ENCODE data around the gene USP20. TPM values are rescaled to one million over a fixed set of nuclear protein-coding genes. Genes with fewer than 3 reads are reported as not detected.

USP20 gene
- total RNA-seq, 1 donor from 2014 or later = 10.8 TPM

- no peak overlapping the region for H3K4me2 ChIP-seq
- H3K4me1 ChIP-seq = peaks cover 3% of the 10 kb centered on the region
- H3K36me3 ChIP-seq = no peaks in the 10 kb centered on the region
- no peak overlapping the region for H3K4me3 ChIP-seq
- H3K4me3 Mint-ChIP-seq = no peak overlapping the region
- no peaks in the 10 kb centered on the region for H4K20me1 ChIP-seq (ENCODE audit: low read depth)
- H3K27me3 ChIP-seq = no peaks in the 10 kb centered on the region
- no peaks in the 10 kb centered on the region for H3K9me3 ChIP-seq (ENCODE audit: low read depth)
- peaks cover 21% of the 10 kb centered on the region for H3K36me3 Mint-ChIP-seq
- H3K79me2 ChIP-seq (ENCODE audit: low read depth) = no peaks in the 10 kb centered on the region
- no peak overlapping the region for H3K27ac ChIP-seq
- DNase-seq (ENCODE audit: low spot score) = no peak
- H3K27ac Mint-ChIP-seq = no peak overlapping the region
- H3K9me3 Mint-ChIP-seq = no peaks in the 10 kb centered on the region
- H2AFZ ChIP-seq (replicated peaks) = no peak overlapping the region
- H3K27me3 Mint-ChIP-seq (ENCODE audit: insufficient read depth, low read depth) = peaks cover 2% of the 10 kb centered on the region
- no peak overlapping the region for H3K9ac ChIP-seq
- no peak for TF ChIP-seq CTCF (IDR thresholded peaks at IDR 0.05)
- no peak for TF ChIP-seq EZH2phosphoT487 (IDR thresholded peaks at IDR 0.05)
- no peak for TF ChIP-seq EZH2 (IDR thresholded peaks at IDR 0.05)
- H3F3A ChIP-seq (ENCODE audit: low read depth) = no peaks in the 10 kb centered on the region
- peaks cover 16% of the 10 kb centered on the region for H3K4me1 Mint-ChIP-seq
Measured at GRCh38 chr9:129906298-129906697, 71.0 kb downstream of the USP20 start.

- Histone ChIP-seq H3K9ac (no peak overlapping the region), H3K27me3 (no peaks in the 10 kb centered on the region), H3K36me3 (no peaks in the 10 kb centered on the region), H3K79me2 (ENCODE audit: low read depth) (no peaks in the 10 kb centered on the region), H3K27ac (no peak overlapping the region), H3F3A (ENCODE audit: low read depth) (no peaks in the 10 kb centered on the region), H3K4me1 (peaks cover 3% of the 10 kb centered on the region), H2AFZ (replicated peaks) (no peak overlapping the region), H3K4me2 (no peak overlapping the region), H3K4me3 (no peak overlapping the region), H3K9me3 (ENCODE audit: low read depth) (no peaks in the 10 kb centered on the region), H4K20me1 (ENCODE audit: low read depth) (no peaks in the 10 kb centered on the region)
- DNase-seq (ENCODE audit: low spot score) = no peak
- no peaks in the 10 kb centered on the region for H3K9me3 Mint-ChIP-seq
- peaks cover 16% of the 10 kb centered on the region for H3K4me1 Mint-ChIP-seq
- H3K27me3 Mint-ChIP-seq (ENCODE audit: insufficient read depth, low read depth) = peaks cover 4% of the 10 kb centered on the region
- H3K36me3 Mint-ChIP-seq = peaks cover 18% of the 10 kb centered on the region
- no peak overlapping the region for H3K4me3 Mint-ChIP-seq
- H3K27ac Mint-ChIP-seq = peak overlapping the region; percentile 4
- TF ChIP-seq EZH2phosphoT487 (IDR thresholded peaks at IDR 0.05) (no peak), CTCF (IDR thresholded peaks at IDR 0.05) (no peak), EZH2 (IDR thresholded peaks at IDR 0.05) (no peak)
Measured at GRCh38 chr9:129907201-129907600, 71.9 kb downstream of the USP20 start.

- Histone ChIP-seq H3K4me2 (no peak overlapping the region), H3K79me2 (ENCODE audit: low read depth) (no peaks in the 10 kb centered on the region), H2AFZ (replicated peaks) (no peak overlapping the region), H4K20me1 (ENCODE audit: low read depth) (no peaks in the 10 kb centered on the region), H3K36me3 (no peaks in the 10 kb centered on the region), H3K9me3 (ENCODE audit: low read depth) (no peaks in the 10 kb centered on the region), H3K27ac (no peak overlapping the region), H3K4me3 (no peak overlapping the region), H3K9ac (no peak overlapping the region), H3F3A (ENCODE audit: low read depth) (no peaks in the 10 kb centered on the region), H3K4me1 (peaks cover 3% of the 10 kb centered on the region), H3K27me3 (no peaks in the 10 kb centered on the region)
- Mint-ChIP-seq H3K27ac (peak overlapping the region; percentile 50), H3K27me3 (ENCODE audit: insufficient read depth, low read depth) (peaks cover 3% of the 10 kb centered on the region), H3K4me1 (peaks cover 16% of the 10 kb centered on the region), H3K4me3 (no peak overlapping the region), H3K36me3 (peaks cover 18% of the 10 kb centered on the region), H3K9me3 (no peaks in the 10 kb centered on the region)
- TF ChIP-seq EZH2 (IDR thresholded peaks at IDR 0.05) (no peak), CTCF (IDR thresholded peaks at IDR 0.05) (no peak), EZH2phosphoT487 (IDR thresholded peaks at IDR 0.05) (no peak)
- no peak for DNase-seq (ENCODE audit: low spot score)
Measured at GRCh38 chr9:129908906-129909305, 73.6 kb downstream of the USP20 start.

Data from neural progenitor cell (in vitro differentiated cells).